UCSD-AML1 (cell line): Measurements from ENCODE around the gene RBL2.
"Not testable (repeated sequence)": the region's sequence is repeated elsewhere in the genome, so short reads cannot be mapped to it uniquely, and the experiment has no call there.

Experiments used
- DNase-seq: peaks from one replicate; lab custom pipeline; 2025; ENCODE audit not compliant: unreplicated experiment; lab: John Stamatoyannopoulos, UW

Gene RBL2

GRCh38 chr16:53539346-53539745 is 105.1 kb downstream of the RBL2 start:
- DNase-seq, result not testable (repeated sequence)

- not testable (repeated sequence) for DNase-seq
These were observed 105.8 kb downstream of the RBL2 start for GRCh38 chr16:53539759-53540718.
